GM19025 (cell line): ENCODE results near the gene PNPT1.
"Not testable (repeated sequence)": the region's sequence is repeated elsewhere in the genome, so short reads cannot be mapped to it uniquely, and the experiment has no call there.

Experiments
- ATAC-seq: cut with Tn5 transposase; IDR thresholded peaks from one replicate; pipeline ENCODE4 v1.9.1; 2021; ENCODE audit warnings: mild to moderate bottlenecking, low read depth, moderate library complexity; ENCODE audit not compliant: unreplicated experiment

Gene PNPT1

GRCh38 chr2:55601849-55602248 is 91.8 kb downstream of the PNPT1 start:
- ATAC-seq = no peak

DNA sequence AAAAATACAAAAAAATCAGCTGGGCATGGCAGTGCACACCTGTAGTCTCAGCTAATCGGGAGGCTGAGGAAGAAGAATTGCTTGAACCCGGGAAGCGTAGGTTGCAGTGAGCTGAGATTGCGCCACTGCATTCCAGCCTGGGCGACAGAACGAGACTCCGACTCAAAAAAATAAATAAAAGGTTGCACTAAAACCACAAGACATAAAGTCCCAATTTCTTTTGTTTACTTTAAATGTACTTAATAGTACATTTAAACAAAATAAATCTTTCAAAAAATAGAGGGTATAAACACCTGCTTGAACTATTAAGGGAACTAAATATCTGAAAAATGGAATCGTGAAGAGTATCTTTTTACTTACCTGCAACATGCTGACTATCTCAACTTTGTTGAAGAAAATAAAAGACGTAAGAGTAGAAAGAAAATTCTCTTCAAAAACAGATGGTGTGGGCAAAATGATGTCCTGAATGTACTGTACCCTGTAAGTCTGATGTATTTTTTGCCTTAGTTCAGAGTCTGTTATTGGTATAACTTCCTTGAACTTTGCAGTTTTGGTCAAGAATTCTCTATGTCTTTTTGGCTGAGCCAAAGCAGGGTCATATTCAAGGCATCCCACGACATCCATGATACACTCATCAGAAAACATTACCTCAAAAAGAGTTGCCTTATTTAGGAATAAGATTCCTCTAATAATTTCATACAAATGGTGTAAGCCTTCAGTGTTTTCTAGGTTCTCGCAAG is 95.4 kb downstream of the PNPT1 start:
- ATAC-seq = no peak

- not testable (repeated sequence) for ATAC-seq
Measured at GRCh38 chr2:55596795-55597194, 96.8 kb downstream of the PNPT1 start.

DNA sequence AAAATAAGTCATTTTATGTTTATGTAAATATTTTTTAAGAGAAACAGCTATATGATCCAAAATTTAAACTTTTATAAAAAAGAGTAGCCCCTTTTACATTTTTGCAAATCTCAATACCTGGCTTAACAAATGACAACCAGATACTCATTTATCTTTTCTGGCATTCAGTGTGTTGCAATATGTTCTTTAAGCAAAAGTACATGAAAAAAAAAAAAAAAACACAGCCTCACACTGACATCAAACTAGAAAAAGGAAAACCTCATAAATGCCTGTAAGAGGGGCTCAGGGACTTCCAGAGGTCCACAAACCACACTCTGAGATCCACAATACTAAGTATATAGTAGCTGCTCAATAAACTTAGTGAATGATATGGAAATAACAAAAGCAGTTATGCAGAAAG is 98.1 kb downstream of the PNPT1 start:
- no peak for ATAC-seq

DNA sequence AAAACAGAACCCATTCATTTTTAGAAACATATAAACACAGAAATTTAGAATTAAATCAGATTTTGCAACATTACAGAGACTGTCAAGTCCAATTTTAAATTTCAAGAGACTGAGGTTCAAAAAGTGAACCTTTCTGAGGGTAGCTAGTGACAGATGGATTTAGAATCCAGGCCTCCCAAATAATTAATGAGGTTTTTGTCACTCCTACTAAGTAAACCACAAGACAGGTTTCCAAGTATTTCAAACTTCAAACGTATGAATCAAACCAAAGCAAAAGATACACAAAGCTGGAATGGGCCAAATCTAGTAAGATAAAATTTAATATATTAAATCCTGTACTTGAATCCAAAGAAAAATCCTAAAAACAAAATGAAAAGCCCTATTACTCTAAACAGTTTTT is 101.5 kb downstream of the PNPT1 start:
- no peak for ATAC-seq

- ATAC-seq = no peak
Measured at GRCh38 chr2:55590810-55591440, 102.7 kb downstream of the PNPT1 start.

DNA sequence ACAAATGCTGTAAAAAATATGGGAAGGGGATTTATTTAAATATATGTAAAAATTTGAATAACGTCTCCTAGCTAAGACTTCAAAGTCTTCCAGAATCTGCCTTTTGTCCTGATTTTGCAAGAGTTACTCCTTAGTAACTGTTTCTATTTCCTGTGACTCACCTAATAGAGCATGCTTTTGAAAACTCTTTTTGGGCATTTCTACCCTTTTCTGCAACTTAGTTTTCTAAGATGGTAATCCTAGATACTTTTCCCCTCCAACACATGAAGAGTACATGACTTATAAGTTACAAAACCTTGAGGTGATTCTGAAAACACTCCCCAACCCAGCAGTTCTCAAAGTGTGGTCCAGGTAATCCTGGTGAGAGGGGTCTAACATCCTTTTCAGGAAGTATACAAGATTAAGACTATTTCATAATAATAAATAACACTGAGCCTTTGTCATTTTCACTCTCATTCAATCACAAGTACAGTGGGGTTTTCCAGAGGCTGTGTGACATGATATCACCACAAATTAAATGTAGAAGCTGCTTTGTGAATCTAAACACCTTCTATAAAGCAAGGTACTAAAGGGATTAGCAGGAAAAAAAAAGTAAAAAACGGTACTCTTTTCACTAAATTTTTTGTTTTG is 108.1 kb downstream of the PNPT1 start:
- ATAC-seq = no peak
